SU-DHL-6 (cell line): ENCODE results near the gene KRT24.

ENCODE experiments used
- H2AFZ ChIP-seq: fragments of 200-600 bp; sonication (generic); 2 replicates; pipeline ENCODE4 v1.6.1; 2014; ENCODE audit warnings: low read depth, mild to moderate bottlenecking, moderate library complexity, mixed read lengths, antibody characterized with exemption, low read length; ENCODE audit not compliant: severe bottlenecking
- H3F3A ChIP-seq: fragments of 200-600 bp; shearing (Covaris generic); 2 replicates; pipeline ENCODE4 v1.6.0; 2016; ENCODE audit warnings: antibody characterized with exemption, mild to moderate bottlenecking; ENCODE audit not compliant: insufficient read depth
- H3K27ac ChIP-seq: fragments of 200-600 bp; sonication (generic); 2 replicates; pipeline ENCODE4 v1.5.1; 2016; ENCODE audit warnings: low read depth, mild to moderate bottlenecking, low read length, moderate library complexity, mixed read lengths
- H3K27me3 ChIP-seq: fragments of 200-600 bp; sonication (generic), shearing (Covaris generic); 2 replicates; pipeline ENCODE4 v1.6.0; 2014; ENCODE audit warnings: mild to moderate bottlenecking, low read length
- H3K36me3 ChIP-seq: fragments of 200-600 bp; sonication (generic); 2 replicates; pipeline ENCODE4 v1.6.1; 2014; ENCODE audit warnings: mild to moderate bottlenecking, low read length, mixed read lengths
- H3K4me2 ChIP-seq: fragments of 300-600, 200-600 bp; shearing (Covaris generic), sonication (generic); 2 replicates; pipeline ENCODE4 v1.6.0; 2014; ENCODE audit warnings: low read length, low read depth, mild to moderate bottlenecking; ENCODE audit not compliant: poor library complexity, severe bottlenecking
- H3K4me3 ChIP-seq: fragments of 200-600 bp; sonication (generic); 2 replicates; pipeline ENCODE4 v1.5.1; 2014; ENCODE audit warnings: antibody characterized with exemption, low read length, mild to moderate bottlenecking, mixed read lengths; ENCODE audit not compliant: insufficient read depth, poor library complexity, severe bottlenecking
- H3K79me2 ChIP-seq: fragments of 200-600 bp; sonication (generic); 2 replicates; pipeline ENCODE4 v1.6.1; 2014; ENCODE audit warnings: mild to moderate bottlenecking, low read length, moderate library complexity; ENCODE audit not compliant: insufficient read depth
- H3K9ac ChIP-seq: fragments of 200-600 bp; sonication (generic); 2 replicates; pipeline ENCODE4 v1.7.0; 2014; ENCODE audit warnings: mild to moderate bottlenecking, low read length
- H3K9me2 ChIP-seq: fragments of 200-600 bp; sonication (generic); replicated peaks from 2 replicates; pipeline ENCODE4 v1.6.1; 2014; ENCODE audit warnings: low read length; ENCODE audit not compliant: insufficient read depth
- H3K9me3 ChIP-seq: fragments of 200-600 bp; sonication (generic); 2 replicates; pipeline ENCODE4 v1.6.1; 2014; ENCODE audit warnings: low read length, mixed read lengths; ENCODE audit not compliant: insufficient read depth
- H4K20me1 ChIP-seq: fragments of 200-600 bp; sonication (generic); 2 replicates; pipeline ENCODE4 v1.6.1; 2014; ENCODE audit warnings: low read depth, mild to moderate bottlenecking, antibody characterized with exemption, low read length, moderate library complexity, mixed read lengths
- EZH2phosphoT487 ChIP-seq: fragments of 200-600 bp; sonication (generic), shearing (Covaris generic); conservative IDR thresholded peaks from 2 replicates; pipeline ENCODE4 v1.6.1; 2018; ENCODE audit warnings: mild to moderate bottlenecking, antibody characterized with exemption, low read length, moderate library complexity, mixed read lengths
- TF ChIP-seq, protein P1 (sequence below): fragments of 200-600 bp; sonication (generic); IDR thresholded peaks from one replicate; pipeline ENCODE4 v1.5.1; 2017; ENCODE audit warnings: antibody characterized with exemption, mild to moderate bottlenecking, low read length, moderate library complexity; ENCODE audit not compliant: insufficient read depth, poor library complexity, severe bottlenecking

KRT24 gene

DNA sequence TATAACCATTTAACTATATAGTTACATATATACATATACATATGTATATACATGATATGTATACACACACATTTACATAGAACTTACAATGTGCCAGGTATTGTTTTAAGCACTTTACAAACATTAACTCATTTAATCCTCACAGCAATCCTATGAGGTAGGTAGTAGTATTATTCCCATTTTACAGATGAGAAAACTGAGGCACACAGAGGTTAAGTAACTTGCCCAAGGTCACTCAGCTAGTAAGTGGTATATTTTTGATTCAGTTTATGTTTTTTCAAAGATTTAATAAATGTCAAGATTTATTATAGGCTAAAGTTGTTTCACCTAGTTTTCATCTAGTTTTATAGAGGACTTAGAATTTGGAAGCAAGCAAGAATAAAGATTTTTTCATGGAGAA lies 45.2 kb downstream of the KRT24 start:
- Histone ChIP-seq H3K9ac (no peak overlapping the region), H3K36me3 (no peaks in the 10 kb centered on the region), H2AFZ (no peak overlapping the region), H3K4me3 (no peak overlapping the region), H3K9me3 (no peaks in the 10 kb centered on the region), H3K79me2 (no peaks in the 10 kb centered on the region), H3K27ac (no peak overlapping the region), H3K4me2 (no peak overlapping the region), H4K20me1 (no peaks in the 10 kb centered on the region), H3K9me2 (no peaks in the 10 kb centered on the region), H3K27me3 (no peaks in the 10 kb centered on the region), H3F3A (no peaks in the 10 kb centered on the region)
- no peak for TF ChIP-seq EZH2phosphoT487
- TF ChIP-seq, protein P1, sequence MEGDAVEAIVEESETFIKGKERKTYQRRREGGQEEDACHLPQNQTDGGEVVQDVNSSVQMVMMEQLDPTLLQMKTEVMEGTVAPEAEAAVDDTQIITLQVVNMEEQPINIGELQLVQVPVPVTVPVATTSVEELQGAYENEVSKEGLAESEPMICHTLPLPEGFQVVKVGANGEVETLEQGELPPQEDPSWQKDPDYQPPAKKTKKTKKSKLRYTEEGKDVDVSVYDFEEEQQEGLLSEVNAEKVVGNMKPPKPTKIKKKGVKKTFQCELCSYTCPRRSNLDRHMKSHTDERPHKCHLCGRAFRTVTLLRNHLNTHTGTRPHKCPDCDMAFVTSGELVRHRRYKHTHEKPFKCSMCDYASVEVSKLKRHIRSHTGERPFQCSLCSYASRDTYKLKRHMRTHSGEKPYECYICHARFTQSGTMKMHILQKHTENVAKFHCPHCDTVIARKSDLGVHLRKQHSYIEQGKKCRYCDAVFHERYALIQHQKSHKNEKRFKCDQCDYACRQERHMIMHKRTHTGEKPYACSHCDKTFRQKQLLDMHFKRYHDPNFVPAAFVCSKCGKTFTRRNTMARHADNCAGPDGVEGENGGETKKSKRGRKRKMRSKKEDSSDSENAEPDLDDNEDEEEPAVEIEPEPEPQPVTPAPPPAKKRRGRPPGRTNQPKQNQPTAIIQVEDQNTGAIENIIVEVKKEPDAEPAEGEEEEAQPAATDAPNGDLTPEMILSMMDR, result no peak

- TF ChIP-seq, protein P1, result no peak
- Histone ChIP-seq H4K20me1 (no peaks in the 10 kb centered on the region), H3K27ac (no peak overlapping the region), H3K9ac (no peak overlapping the region), H3K4me2 (no peak overlapping the region), H3K4me3 (no peak overlapping the region), H2AFZ (no peak overlapping the region), H3F3A (no peaks in the 10 kb centered on the region), H3K79me2 (peaks cover 7% of the 10 kb centered on the region), H3K9me2 (no peaks in the 10 kb centered on the region), H3K27me3 (no peaks in the 10 kb centered on the region), H3K9me3 (no peaks in the 10 kb centered on the region), H3K36me3 (no peaks in the 10 kb centered on the region)
Measured at GRCh38 chr17:40651939-40652338, 51.6 kb downstream of the KRT24 start.

DNA sequence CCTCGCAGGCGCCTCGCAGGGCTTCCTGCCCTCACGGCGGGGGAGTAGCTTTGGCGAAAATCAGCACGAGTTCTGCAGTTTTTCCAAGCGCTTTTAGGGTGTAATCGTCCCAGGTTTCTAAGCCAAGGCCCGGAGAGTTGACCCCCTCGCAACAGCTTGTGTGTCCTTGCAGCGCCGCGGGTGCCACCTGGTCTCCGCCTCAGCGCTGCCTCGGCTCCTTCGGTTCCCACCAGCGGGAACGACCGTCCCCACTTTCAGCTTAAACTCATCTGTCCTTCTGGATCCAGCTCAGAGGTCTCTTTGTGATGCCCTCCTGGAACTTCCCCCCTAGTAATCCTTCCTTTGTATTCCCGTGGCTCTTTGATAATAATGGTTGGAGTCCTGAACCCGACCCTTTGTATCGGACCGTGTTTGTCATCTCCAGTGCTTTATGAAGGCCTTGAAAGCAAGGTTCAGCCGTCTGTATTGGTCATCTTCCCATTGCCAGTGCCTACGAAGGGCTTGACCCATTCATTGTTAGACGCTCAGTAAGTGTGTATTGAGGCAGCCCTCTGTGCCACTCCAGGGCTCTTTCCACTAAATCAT lies 55.1 kb downstream of the KRT24 start:
- Histone ChIP-seq H3K9ac (peak overlapping the region; percentile 97), H3K79me2 (peaks cover 41% of the 10 kb centered on the region), H3K4me2 (peak overlapping the region; percentile 89), H3F3A (no peaks in the 10 kb centered on the region), H3K9me2 (no peaks in the 10 kb centered on the region), H3K9me3 (no peaks in the 10 kb centered on the region), H3K4me3 (peak overlapping the region; percentile 99), H3K27ac (peak overlapping the region; percentile 66; the same call in 1 of the 2 replicates), H3K27me3 (no peaks in the 10 kb centered on the region), H4K20me1 (no peaks in the 10 kb centered on the region), H3K36me3 (peaks cover 20% of the 10 kb centered on the region), H2AFZ (peak overlapping the region; percentile 98)
- no peak for TF ChIP-seq EZH2phosphoT487
- TF ChIP-seq, protein P1, result no peak
